Adrenal gland (tissue), 12 donors: ENCODE data around the gene MAP3K14. TPM values are rescaled to one million over a fixed set of nuclear protein-coding genes. Genes with fewer than 3 reads are reported as not detected.
A peak's percentile ranks its signal among the peaks of the same experiment; 100 is the strongest.

ENCODE experiments used
- DNase-seq, 7 donors: peaks; one replicate each; pipeline ENCODE4 v3.0.0-alpha.2; 2019 to 2020
- H3K27ac ChIP-seq, 5 donors: fragments of 200-600 bp; sonication (generic) in 4 of 5; 1 replicate in 3 of 5; 2 replicates in 2 of 5; pipeline versions ENCODE4 v1.5.1 to v1.8.0; 2016 to 2020; ENCODE audit warnings: mild to moderate bottlenecking in 1 of 5
- H3K27me3 ChIP-seq: fragments of 200-600 bp; 2 replicates; pipeline ENCODE4 v1.8.0; 2021
- H3K36me3 ChIP-seq, 2 donors: fragments of 200-600 bp; replicated peaks in 1 of 2; 1 replicate in 1 of 2; 2 replicates in 1 of 2; pipeline versions ENCODE4 v1.5.1 to v1.8.0; 2018 to 2022
- H3K4me1 ChIP-seq, 2 donors: fragments of 200-600 bp; replicated peaks in 1 of 2; 1 replicate in 1 of 2; 2 replicates in 1 of 2; pipeline versions ENCODE4 v1.5.1 to v1.8.0; 2018 to 2021
- H3K4me3 ChIP-seq, 4 donors: fragments of 200-600 bp; sonication (generic) in 3 of 4; one replicate each; pipeline ENCODE4 v1.5.1; 2016 to 2018
- H3K9me3 ChIP-seq, 3 donors: fragments of 200-600 bp; sonication (generic) in 1 of 3; replicated peaks in 1 of 3; 1 replicate in 2 of 3; 2 replicates in 1 of 3; pipeline versions ENCODE4 v1.5.1 to v1.8.0; 2016 to 2021
- CTCF ChIP-seq, 6 experiments: fragments of 450-650 bp in 4 of 6; fragments of 200-600 bp in 2 of 6; sonication (generic) in 1 of 6; IDR thresholded peaks; 1 replicate in 5 of 6; 2 replicates in 1 of 6; pipeline versions ENCODE4 v1.5.1 to v1.8.0; 2016 to 2021; ENCODE audit warnings: antibody characterized with exemption in 6 of 6, mild to moderate bottlenecking in 2 of 6, moderate library complexity in 1 of 6
- POLR2A ChIP-seq, 2 donors: fragments of 450-650 bp; IDR thresholded peaks; one replicate each; pipeline ENCODE4 v1.6.1; 2017; ENCODE audit warnings: antibody characterized with exemption in 2 of 2, mild to moderate bottlenecking in 2 of 2, moderate library complexity in 1 of 2
- WGBS, 4 donors: extraction: QIAGEN DNeasy Blood & Tissue Kit in 2 of 4; methylation state at CpG; one replicate each; pipeline versions ENCODE4 v1.1.5 to v1.1.7; 2013 to 2017; 5-methylcytosine and 5-hydroxymethylcytosine counted together
- intact Hi-C, 2 donors: fragments of 100-400 bp; cut with DNase I; formaldehyde crosslinking; loops; one replicate each; pipeline versions ENCODE4 v1.14.1 to v1.15.0; 2022 to 2023
- polyA plus RNA-seq, 3 donors: library from polyadenylated mRNA; stranded (reverse); fragments of 200-250 nt in 2 of 3; fragments of 350-450 nt in 1 of 3; fragmentation: Illumina TruSeq in 1 of 3; extraction: RNeasy Lipid Tissue Mini Kit (QIAGEN cat#74804) in 1 of 3; gene quantifications; one replicate each; pipeline ENCODE4 v1.2.3, GENCODE V29; 2013 to 2014
- total RNA-seq, 9 donors: library from RNA; depleted of rRNA in 4 of 9; stranded (reverse); fragments of >200 nt in 4 of 9; fragments of 120-200 nt in 1 of 9; fragmentation: NEBNext Ultra II Directional in 1 of 9; extraction: Animal tissue kit (Norgen Biotek cat#: 25700) in 1 of 9; gene quantifications; one replicate each; pipeline versions ENCODE4 v1.1.0 to v1.2.4, GENCODE V29; 2013 to 2023
- donor health status: healthy with polysubstance abuse.
- donor health status: Bipolar disorder and iron deficiency.
- donor health status: DM: yes; HTN: yes; CAD: no.
- donor health status: DM: no; HTN: no; CAD: no.
- donor health status: DM: no; HTN: no; CAD: no.
- donor health status: DM: yes; HTN: yes; CAD: no.

MAP3K14 gene
- total and polyA plus RNA-seq, 12 donors = 2.4 to 14.7 (median 7.2) TPM

DNA sequence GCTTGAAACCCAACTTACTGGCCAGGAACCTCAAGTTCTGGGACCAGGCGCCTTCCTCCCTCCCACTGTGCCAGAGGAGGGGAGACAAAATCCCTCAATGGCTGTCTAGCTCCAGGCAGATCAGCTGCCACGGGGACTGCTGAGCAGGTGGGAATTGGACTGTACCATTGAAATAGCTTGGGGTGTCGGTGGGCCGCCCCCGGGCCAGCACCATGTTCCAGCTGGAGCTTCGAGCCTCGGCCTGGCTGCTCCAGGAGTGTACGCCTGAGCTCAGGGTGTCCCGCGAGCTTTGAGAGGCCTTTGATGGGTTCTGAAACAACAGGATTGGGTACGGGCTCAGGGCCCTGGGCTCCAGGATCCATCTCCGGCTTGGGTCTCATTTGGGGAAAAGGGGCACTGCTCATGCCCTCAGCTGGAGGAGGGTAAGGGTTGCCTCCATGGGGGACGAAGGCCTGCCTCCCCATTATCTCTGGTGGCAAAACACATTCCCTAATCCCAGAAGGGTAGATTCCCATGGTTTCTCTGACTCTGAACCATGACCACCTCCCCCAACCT, 50.4 kb downstream of the MAP3K14 start:
- peaks cover 0 to 71% of the 10 kb centered on the region in 2 donors for H3K36me3 ChIP-seq
- no peaks in the 10 kb centered on the region for H3K9me3 ChIP-seq
- peaks cover 2 to 15% of the 10 kb centered on the region in 2 donors for H3K4me1 ChIP-seq
- peak overlapping the region in 2 of 5 donors; percentile 26 to 36 for H3K27ac ChIP-seq
- WGBS, 4 donors = 83 to 100% (median 96%) methylated on average over 1 to 13 of the region's 13 CpGs
- no peak overlapping the region for H3K4me3 ChIP-seq
- H3K27me3 ChIP-seq = no peaks in the 10 kb centered on the region
- intact Hi-C loops = no loop called here
- TF ChIP-seq CTCF (IDR thresholded peaks at IDR 0.05) (no peak), POLR2A (IDR thresholded peaks at IDR 0.05) (no peak)
- DNase-seq = no peak

DNA sequence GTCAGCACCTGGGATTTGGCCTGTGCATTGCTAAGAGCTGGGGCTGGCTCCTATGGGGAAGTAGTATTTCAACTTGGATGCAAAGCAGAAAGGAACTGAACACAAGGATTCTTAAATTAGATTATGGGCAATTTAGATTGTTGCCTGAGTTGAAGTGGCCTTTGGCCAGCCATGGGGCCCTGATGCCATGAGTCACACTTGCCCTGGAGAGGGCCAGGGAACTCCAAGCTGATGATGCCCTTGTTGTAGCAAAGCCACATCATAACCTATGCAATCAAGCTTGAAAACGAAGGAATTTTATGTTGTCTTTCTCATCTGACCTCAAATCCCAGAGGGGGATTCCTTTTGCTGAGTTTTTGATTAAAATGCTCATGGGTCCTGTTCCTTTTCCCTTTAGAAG, 51.0 kb downstream of the MAP3K14 start:
- H3K36me3 ChIP-seq = peaks cover 0 to 67% of the 10 kb centered on the region in 2 donors
- no peak overlapping the region for H3K4me3 ChIP-seq
- peaks cover 2 to 18% of the 10 kb centered on the region in 2 donors for H3K4me1 ChIP-seq
- peak overlapping the region in 2 of 5 donors; percentile 26 to 36 for H3K27ac ChIP-seq
- intact Hi-C loops = no loop called here
- DNase-seq = peak in 5 of 7 donors; percentile 67 to 78 (median 75)
- TF ChIP-seq POLR2A (IDR thresholded peaks at IDR 0.05) (no peak), CTCF (IDR thresholded peaks at IDR 0.05) (no peak)
- H3K9me3 ChIP-seq = no peaks in the 10 kb centered on the region
- H3K27me3 ChIP-seq = no peaks in the 10 kb centered on the region
- 24 to 56% (median 45%) methylated on average over 1 of the region's 1 CpG for WGBS, 4 donors

- Histone ChIP-seq H3K9me3 (no peaks in the 10 kb centered on the region), H3K4me3 (no peak overlapping the region), H3K36me3 (peaks cover 0 to 58% of the 10 kb centered on the region in 2 donors), H3K27me3 (no peaks in the 10 kb centered on the region), H3K4me1 (peaks cover 2 to 18% of the 10 kb centered on the region in 2 donors), H3K27ac (no peak overlapping the region)
- TF ChIP-seq CTCF (IDR thresholded peaks at IDR 0.05) (no peak), POLR2A (IDR thresholded peaks at IDR 0.05) (no peak)
- DNase-seq = no peak
- intact Hi-C loops = no loop called here
- WGBS, 4 donors = 88 to 90% (median 89%) methylated on average over 6 to 8 of the region's 8 CpGs
Measured at GRCh38 chr17:45264988-45265387, 51.8 kb downstream of the MAP3K14 start.

GRCh38 chr17:45264430-45264829, 52.4 kb downstream of the MAP3K14 start:
- 80 to 95% (median 95%) methylated on average over 1 to 14 of the region's 14 CpGs; no CpG with 5 or more reads in 1 of the 4 donors for WGBS, 4 donors
- Histone ChIP-seq H3K27me3 (no peaks in the 10 kb centered on the region), H3K9me3 (no peaks in the 10 kb centered on the region), H3K4me1 (peaks cover 2 to 18% of the 10 kb centered on the region in 2 donors), H3K4me3 (no peak overlapping the region), H3K27ac (no peak overlapping the region), H3K36me3 (peaks cover 0 to 53% of the 10 kb centered on the region in 2 donors)
- intact Hi-C loops = no loop called here
- TF ChIP-seq CTCF (IDR thresholded peaks at IDR 0.05) = no peak
- no peak for TF ChIP-seq POLR2A (IDR thresholded peaks at IDR 0.05)
- DNase-seq = no peak
